Heart left ventricle (tissue), 13 donors: ENCODE data around the gene CYP21A2.
A peak's percentile ranks its signal among the peaks of the same experiment; 100 is the strongest.

Experiments used
- CTCF ChIP-seq, 12 donors: fragments of 200-600 bp; sonication (generic) in 4 of 12; IDR thresholded peaks; one replicate each; pipeline versions ENCODE4 v1.5.0 to v1.8.0; 2018 to 2022; ENCODE audit warnings: antibody characterized with exemption in 12 of 12, mild to moderate bottlenecking in 5 of 12
- POLR2A ChIP-seq, 2 donors: fragments of 450-650 bp; IDR thresholded peaks; one replicate each; pipeline ENCODE4 v1.6.1; 2017; ENCODE audit warnings: antibody characterized with exemption in 2 of 2, mild to moderate bottlenecking in 2 of 2, moderate library complexity in 2 of 2
- donor health status: ischemic (EF 13 %, LVEDD 7.1; RV severe dilation, severe dysfunction).
- donor health status: DM: no; HTN: yes; CAD: no.
- donor health status: DM: no; HTN: no; CAD: no.
- donor health status: ischemic (EF 25% LVEDD 6.9; RV normal size, moderate dysfunction).
- donor health status: ischemic (EF 25% LVEDD 5.7; RV mildly dilated, moderate dysfunction).
- donor health status: ischemic (EF 35%, LVEDD 5.7; RV mildly dilated, moderate dysfunction).
- donor health status: nonischemic (EF 11% LVEDD 7.7; RV severe dilation, severe dysfunction).
- donor health status: DM: yes; HTN: yes; CAD: no.
- donor health status: PGD.
- donor health status: ischemic (EF 29% LVEDD 5.4; RV normal size, mild dysfunction).
- donor health status: nonischemic (EF 23%, LVEDD 6.1; RV moderate dilation, normal function).

- TF ChIP-seq CTCF (IDR thresholded peaks at IDR 0.05) (peak; percentile 41 to 78 (median 62)), POLR2A (IDR thresholded peaks at IDR 0.05) (no peak)
These were observed 49.6 kb downstream of the CYP21A2 start for GRCh38 chr6:32087574-32088486.
